ENCODE measurements around the gene CYP19A1.
A peak's percentile ranks its signal among the peaks of the same experiment; 100 is the strongest.

Gene CYP19A1

DNA sequence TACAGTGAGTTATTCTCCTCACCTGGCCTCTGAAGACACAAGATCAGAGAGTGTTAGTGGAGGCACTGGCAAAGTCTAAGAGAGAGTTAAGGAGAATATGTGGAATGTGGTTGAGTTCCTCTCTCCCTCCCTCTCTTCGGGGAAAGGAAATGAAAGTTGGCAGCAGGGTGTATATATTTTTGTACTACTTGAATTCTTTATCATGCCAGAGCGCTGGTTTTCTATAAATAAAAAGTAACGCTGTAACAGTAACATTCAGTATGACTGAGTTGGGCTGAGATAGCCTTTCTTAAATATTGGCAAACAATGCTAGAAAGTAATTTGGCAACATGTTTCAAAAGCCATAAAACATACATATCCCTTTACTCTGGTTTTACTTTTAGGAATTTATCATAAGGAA is 166.2 kb downstream of the CYP19A1 start:
- no peak for DNase-seq

GRCh38 chr15:51171634-51171932 is 166.8 kb downstream of the CYP19A1 start:
- DNase-seq = no peak

DNA sequence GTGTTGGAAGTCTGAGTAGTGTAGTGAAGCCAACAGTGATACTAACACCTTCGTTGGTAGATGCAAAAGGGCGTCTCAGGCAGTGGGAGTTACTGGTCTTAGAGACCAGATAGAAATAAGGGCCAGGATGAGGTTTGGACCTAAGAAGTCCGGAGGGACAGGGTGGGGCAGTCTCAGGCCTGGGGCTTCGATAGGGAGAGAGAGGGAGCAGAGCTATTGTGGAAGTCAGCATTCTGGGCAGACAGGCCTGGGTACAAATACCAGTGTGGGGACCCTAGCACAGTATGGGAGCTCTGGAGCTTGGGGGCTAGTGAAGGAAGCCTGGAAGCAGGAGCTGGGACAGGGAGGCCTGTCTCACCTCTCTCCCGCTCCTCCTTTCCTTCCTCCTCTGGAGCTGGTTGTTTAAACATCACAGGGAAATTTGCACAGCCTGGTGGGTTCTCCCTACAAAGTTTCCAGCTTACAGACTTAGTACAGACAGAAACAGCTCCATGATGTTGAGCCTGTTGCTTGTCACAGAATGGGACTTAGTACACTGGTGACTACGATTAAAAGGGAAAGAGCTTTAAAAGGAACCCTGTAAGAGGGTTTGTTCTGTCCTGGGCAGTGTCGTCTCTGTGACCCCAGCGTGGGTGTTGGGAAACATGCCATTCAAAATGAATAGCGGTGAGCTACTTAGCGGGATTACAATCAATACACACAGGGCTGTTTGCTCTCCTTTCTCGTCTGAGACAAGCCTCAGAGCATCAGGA is 167.3 kb downstream of the CYP19A1 start:
- no peak for DNase-seq

DNA sequence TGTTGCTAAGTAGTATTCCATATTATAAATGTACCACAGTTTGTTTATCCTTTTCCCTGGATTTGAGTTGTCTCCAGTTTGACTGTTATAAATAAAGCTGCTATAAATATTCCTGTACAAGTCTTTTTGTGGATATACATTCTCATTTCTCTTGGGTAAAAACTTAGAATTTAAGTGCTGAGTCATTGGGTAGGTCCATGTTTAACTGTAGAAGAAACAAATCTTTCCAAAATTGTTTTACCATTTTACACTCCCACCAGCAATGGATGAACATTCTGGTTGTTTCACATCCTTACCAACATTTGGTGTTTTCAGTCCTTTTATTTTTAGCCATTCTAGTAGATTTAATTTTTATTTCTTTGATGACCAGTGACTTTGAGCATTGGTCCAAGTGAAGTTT is 169.7 kb downstream of the CYP19A1 start:
- DNase-seq = no peak

DNA sequence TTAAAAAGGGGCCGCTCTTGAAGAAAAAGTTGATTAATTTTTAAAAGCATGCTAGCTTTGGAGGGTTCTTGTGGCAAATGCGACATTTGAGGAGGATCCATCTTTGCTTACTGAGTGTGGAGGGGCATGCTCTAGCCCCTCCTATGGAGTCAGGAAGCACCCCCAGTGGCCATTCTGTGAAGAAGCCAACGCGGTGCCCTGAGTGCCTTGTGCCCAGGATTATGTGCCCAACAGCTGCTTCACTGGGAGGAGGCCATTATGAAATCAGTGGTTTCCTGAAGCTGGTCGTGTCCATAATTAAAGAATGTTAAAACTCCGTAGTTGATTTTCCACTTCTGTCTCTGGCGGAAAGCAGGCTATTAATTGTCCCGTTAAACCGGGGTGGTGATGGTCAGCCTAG is 174.6 kb downstream of the CYP19A1 start:
- DNase-seq = no peak

GRCh38 chr15:51162865-51163762 is 175.3 kb downstream of the CYP19A1 start:
- peak; percentile 73 for DNase-seq

DNA sequence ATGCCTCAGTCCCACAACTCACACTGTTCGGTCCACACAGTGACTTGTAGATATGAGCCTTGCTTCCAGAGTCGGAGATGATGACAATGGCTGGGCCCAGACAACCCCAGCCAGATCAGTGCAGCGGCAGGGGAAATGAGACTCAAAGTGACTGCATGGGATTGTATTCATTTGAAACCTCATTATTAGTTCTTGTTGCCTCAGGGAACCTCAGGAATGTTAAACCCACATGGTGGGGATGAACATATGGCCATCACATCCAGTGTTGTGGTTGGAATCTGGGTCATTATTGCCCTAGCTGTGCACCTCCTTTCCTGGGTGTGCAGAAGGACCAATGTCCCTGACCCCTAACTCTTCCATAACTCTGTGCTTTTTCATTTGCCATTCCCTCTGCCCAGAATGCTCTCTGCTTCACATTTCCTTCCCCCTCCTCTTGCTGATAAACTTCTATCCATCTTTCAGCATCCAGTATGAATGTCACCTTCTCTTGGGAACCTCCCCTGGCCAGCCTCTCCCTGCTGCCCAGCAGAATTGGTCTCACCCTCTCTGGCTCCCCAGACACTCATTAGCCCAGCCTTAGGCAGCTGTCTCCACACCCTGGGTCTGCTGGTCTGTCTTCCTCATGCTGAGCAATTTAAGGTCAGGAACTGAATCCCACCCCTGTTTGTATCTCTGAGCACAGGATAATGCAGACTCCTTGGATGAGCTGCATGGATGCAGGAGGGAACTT is 176.7 kb downstream of the CYP19A1 start:
- no peak for DNase-seq

- DNase-seq = no peak
Measured at GRCh38 chr15:51160484-51160883, 177.9 kb downstream of the CYP19A1 start.
